GM12874 (cell line): ENCODE results near the gene ENAH.
A peak's percentile ranks its signal among the peaks of the same experiment; 100 is the strongest.

Experiments
- CTCF ChIP-seq: IDR thresholded peaks from 2 replicates; pipeline ENCODE4 v1.5.1; 2011; ENCODE audit warnings: low read depth, mild to moderate bottlenecking, control low read depth, low read length, moderate library complexity; ENCODE audit not compliant: insufficient read depth

Gene ENAH

GRCh38 chr1:225655509-225656258 is 2.8 kb upstream of the ENAH start:
- TF ChIP-seq CTCF: 0 out of 2 replicates have a peak, but pooled peaks have one; percentile 6

- TF ChIP-seq CTCF: no peak
Observed at GRCh38 chr1:225654688-225655508, 2.0 kb upstream of the ENAH start.

- TF ChIP-seq CTCF: no peak
Observed at GRCh38 chr1:225654277-225654597, 1.3 kb upstream of the ENAH start.

GRCh38 chr1:225653463-225654276 is 747 bp upstream of the ENAH start:
- no peak for TF ChIP-seq CTCF

GRCh38 chr1:225651872-225652728 is 823 bp downstream of the ENAH start:
- no peak for TF ChIP-seq CTCF

GRCh38 chr1:225651376-225651871 is 1.5 kb downstream of the ENAH start:
- TF ChIP-seq CTCF: no peak
